ENCODE measurements around the gene TRIM14. TPM values are rescaled to one million over a fixed set of nuclear protein-coding genes. Genes with fewer than 3 reads are reported as not detected.

Gene TRIM14
- total RNA-seq, 6 experiments from 2014 or later, result 34.6 to 38.2 (median 36.0) TPM

DNA sequence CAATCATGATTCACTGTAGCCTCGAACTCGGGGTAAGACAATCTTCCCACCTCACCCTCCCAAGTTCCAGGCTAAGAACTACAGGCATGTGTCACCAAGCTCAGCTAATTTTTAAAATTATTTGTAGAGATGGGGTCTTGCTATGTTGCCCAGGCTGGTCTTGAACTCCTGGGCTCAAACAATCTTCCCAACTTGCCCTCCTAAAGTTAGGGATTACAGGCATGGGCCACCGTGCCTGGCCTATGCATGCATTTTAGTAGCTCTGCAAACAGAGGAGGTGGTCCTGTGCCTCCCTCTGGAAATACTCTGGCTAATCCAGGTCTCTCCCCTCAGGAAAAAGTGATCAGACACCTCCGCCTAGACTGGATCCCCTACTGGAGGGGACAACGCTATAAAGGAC, 21.5 kb upstream of the TRIM14 start:
- no peaks in the 10 kb centered on the region for H3K9me3 Mint-ChIP-seq
- H3K27me3 Mint-ChIP-seq (ENCODE audit: insufficient read depth), result peaks cover 23% of the 10 kb centered on the region
- TF ChIP-seq, protein P1, sequence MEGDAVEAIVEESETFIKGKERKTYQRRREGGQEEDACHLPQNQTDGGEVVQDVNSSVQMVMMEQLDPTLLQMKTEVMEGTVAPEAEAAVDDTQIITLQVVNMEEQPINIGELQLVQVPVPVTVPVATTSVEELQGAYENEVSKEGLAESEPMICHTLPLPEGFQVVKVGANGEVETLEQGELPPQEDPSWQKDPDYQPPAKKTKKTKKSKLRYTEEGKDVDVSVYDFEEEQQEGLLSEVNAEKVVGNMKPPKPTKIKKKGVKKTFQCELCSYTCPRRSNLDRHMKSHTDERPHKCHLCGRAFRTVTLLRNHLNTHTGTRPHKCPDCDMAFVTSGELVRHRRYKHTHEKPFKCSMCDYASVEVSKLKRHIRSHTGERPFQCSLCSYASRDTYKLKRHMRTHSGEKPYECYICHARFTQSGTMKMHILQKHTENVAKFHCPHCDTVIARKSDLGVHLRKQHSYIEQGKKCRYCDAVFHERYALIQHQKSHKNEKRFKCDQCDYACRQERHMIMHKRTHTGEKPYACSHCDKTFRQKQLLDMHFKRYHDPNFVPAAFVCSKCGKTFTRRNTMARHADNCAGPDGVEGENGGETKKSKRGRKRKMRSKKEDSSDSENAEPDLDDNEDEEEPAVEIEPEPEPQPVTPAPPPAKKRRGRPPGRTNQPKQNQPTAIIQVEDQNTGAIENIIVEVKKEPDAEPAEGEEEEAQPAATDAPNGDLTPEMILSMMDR (IDR thresholded peaks at IDR 0.05), result no peak
- H3K36me3 Mint-ChIP-seq (ENCODE audit: low read depth), result no peaks in the 10 kb centered on the region
- no peak overlapping the region for H3K27ac Mint-ChIP-seq
- DNase-seq, result no peak
- H3K4me3 Mint-ChIP-seq, result no peak overlapping the region
- H3K4me1 Mint-ChIP-seq (ENCODE audit: low read depth), result no peaks in the 10 kb centered on the region

DNA sequence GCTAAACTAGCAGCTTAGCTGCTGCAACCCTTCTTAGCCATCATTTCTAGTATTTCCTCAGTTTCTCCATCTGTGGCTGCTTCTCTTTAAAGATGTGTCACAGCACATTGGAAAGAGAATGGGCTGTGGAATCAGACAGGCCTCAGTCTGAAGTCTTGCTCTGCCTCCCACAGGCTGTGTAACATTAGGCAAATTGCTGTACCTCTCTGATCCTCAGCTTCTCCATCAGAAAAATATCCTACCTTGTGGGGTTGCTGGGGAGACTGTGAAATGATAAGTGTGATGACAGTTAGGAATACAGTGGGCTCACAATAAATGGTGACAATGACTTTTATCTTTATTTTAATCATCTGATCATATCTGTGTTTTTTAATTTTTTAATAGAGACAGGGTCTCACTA, 17.5 kb upstream of the TRIM14 start:
- no peak overlapping the region for H3K27ac Mint-ChIP-seq
- H3K36me3 Mint-ChIP-seq (ENCODE audit: low read depth), result no peaks in the 10 kb centered on the region
- DNase-seq, result no peak
- peaks cover 36% of the 10 kb centered on the region for H3K27me3 Mint-ChIP-seq (ENCODE audit: insufficient read depth)
- H3K4me1 Mint-ChIP-seq (ENCODE audit: low read depth), result no peaks in the 10 kb centered on the region
- TF ChIP-seq, protein P1 (IDR thresholded peaks at IDR 0.05), result no peak
- H3K4me3 Mint-ChIP-seq, result no peak overlapping the region
- H3K9me3 Mint-ChIP-seq, result no peaks in the 10 kb centered on the region

DNA sequence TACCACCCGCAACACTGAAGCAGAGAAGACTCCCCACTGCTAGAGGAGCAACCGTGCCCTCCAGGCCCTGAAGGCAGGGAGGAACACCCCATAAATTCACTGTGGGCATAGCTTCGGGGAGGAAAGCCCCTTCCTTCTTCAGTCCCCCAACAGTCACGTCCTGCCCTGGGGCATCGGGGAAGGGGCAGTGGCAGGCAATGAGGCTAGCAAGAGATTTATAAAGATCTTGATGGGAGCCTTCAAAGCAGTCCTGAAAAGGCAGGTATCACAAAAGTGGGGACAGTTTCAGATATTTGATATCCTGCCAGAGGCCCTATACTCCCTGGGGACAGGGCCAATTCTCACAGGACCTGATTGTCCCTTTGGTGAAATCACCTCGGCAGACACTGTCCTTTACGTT, 16.9 kb upstream of the TRIM14 start:
- H3K4me3 Mint-ChIP-seq, result no peak overlapping the region
- no peaks in the 10 kb centered on the region for H3K4me1 Mint-ChIP-seq (ENCODE audit: low read depth)
- H3K36me3 Mint-ChIP-seq (ENCODE audit: low read depth), result no peaks in the 10 kb centered on the region
- H3K27me3 Mint-ChIP-seq (ENCODE audit: insufficient read depth), result peaks cover 41% of the 10 kb centered on the region
- H3K27ac Mint-ChIP-seq, result no peak overlapping the region
- DNase-seq, result no peak
- no peaks in the 10 kb centered on the region for H3K9me3 Mint-ChIP-seq
- TF ChIP-seq, protein P1 (IDR thresholded peaks at IDR 0.05), result no peak

DNA sequence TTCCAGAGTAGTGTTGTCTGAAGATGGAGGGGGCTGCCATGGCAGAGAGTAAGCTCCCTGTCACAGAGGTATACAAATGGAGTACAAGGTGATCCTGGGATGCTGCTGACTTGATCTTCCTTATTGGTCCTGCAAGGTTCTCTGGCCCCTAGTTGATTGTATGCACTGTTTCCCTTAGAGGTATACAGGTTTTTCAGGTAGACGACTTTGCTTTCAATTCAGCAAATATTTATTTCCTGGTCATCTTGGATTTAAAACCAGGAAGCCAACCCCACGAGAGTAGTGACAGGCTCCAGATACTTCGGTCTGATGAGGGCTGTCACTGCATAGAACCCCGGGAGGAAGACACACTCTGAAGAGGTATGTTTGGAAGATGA, 16.5 kb upstream of the TRIM14 start:
- H3K4me1 Mint-ChIP-seq (ENCODE audit: low read depth), result no peaks in the 10 kb centered on the region
- no peak overlapping the region for H3K4me3 Mint-ChIP-seq
- H3K27me3 Mint-ChIP-seq (ENCODE audit: insufficient read depth), result peaks cover 40% of the 10 kb centered on the region
- H3K9me3 Mint-ChIP-seq, result no peaks in the 10 kb centered on the region
- H3K27ac Mint-ChIP-seq, result no peak overlapping the region
- DNase-seq, result no peak
- TF ChIP-seq, protein P1 (IDR thresholded peaks at IDR 0.05), result no peak
- no peaks in the 10 kb centered on the region for H3K36me3 Mint-ChIP-seq (ENCODE audit: low read depth)

DNA sequence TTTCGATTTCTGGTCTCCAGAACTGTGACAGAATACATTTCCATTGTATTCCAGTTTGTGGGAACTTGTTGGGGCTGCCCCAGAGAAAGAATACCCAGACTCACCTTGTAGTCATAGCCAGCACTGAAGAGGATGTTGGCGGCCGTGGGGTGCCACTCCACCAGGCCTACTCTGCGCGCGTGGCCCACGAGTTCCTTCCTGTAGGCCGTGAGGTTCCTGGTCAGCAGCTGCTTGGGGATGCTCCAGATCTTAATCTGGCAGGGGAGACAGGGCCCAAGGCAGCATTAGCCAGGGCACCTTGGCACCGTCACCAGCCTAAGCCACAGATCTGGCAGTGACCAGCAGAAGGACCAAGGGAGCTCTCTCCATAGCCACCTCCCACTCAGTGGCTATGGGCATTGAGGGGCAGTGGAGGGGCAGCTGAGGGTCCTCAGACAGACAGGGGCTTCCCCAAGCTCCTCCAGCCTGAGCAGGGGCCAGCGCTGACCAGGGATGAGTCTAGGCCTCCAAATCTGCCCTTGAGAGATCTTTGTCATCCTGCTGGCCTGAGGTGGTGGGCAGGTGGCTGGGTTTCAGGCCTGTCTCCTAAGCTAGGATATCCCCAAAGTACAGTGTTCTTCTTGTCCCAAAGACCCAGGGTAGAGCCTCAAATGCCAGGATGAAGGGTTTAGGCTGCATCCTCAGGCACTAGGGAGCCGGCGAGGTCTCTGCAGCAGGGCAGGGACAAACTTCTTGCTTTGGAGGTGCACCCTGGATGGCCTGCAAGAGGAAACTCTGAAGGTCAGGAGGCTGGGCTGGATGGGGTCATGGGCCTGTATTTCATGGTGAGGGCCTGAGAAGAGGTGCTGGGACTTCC, 15.9 kb upstream of the TRIM14 start:
- H3K27ac Mint-ChIP-seq, result no peak overlapping the region
- H3K9me3 Mint-ChIP-seq, result no peaks in the 10 kb centered on the region
- H3K36me3 Mint-ChIP-seq (ENCODE audit: low read depth), result no peaks in the 10 kb centered on the region
- H3K4me3 Mint-ChIP-seq, result no peak overlapping the region
- TF ChIP-seq, protein P1 (IDR thresholded peaks at IDR 0.05), result no peak
- no peaks in the 10 kb centered on the region for H3K4me1 Mint-ChIP-seq (ENCODE audit: low read depth)
- DNase-seq, result no peak
- H3K27me3 Mint-ChIP-seq (ENCODE audit: insufficient read depth), result peaks cover 38% of the 10 kb centered on the region

Data from HFFc6 (cell line).